ENCODE results near the gene CNOT8.

CNOT8 gene

DNA sequence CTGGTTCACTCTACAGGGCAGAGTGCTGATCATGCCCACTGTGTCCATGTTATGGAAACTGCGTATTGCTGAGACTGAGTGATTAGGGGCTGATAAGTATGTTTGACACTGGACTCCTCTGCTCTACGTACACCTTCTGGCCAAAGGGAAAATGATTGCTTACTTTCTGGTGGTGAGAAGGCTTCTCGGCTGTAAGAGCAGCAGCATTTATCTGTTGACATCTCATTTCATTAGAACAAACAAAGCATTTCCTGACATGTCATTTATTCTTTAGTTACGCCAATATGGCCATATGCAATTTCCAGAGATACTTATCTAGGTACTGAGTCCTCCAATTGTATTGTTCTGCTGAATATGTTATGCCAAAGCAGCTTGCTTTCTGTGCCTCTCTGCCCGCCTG is 13.6 kb upstream of the CNOT8 start:
- ChIA-PET CTCF (interaction anchor here (0.6 to 0.7 kb wide), 2 partner anchors 12 to 24 kb away, joined by 3 to 4 read pairs; no protein-coding TSS in a partner anchor), POLR2A (no interaction called here)
- TF ChIP-seq TARDBP (IDR thresholded peaks at IDR 0.05) (no peak), HDGF (IDR thresholded peaks at IDR 0.05; ENCODE audit: borderline replicate concordance) (no peak), NFRKB (IDR thresholded peaks at IDR 0.05) (no peak), ZNF384 (IDR thresholded peaks at IDR 0.05) (no peak), FOXM1 (IDR thresholded peaks at IDR 0.05; ENCODE audit: borderline replicate concordance) (no peak), ELF4 (IDR thresholded peaks at IDR 0.05) (no peak), ARNT (IDR thresholded peaks at IDR 0.05) (no peak), FOXA1 (IDR thresholded peaks at IDR 0.05) (no peak), BHLHE40 (IDR thresholded peaks at IDR 0.05; ENCODE audit: borderline replicate concordance) (no peak), CTBP1 (IDR thresholded peaks at IDR 0.05; ENCODE audit: borderline replicate concordance) (no peak), FOXK2 (IDR thresholded peaks at IDR 0.05) (no peak), SP1 (IDR thresholded peaks at IDR 0.05) (no peak), SUZ12 (IDR thresholded peaks at IDR 0.05) (no peak), L3MBTL2 (conservative IDR thresholded peaks at IDR 0.05) (no peak), LEF1 (IDR thresholded peaks at IDR 0.05; ENCODE audit: borderline replicate concordance) (no peak)
- TF ChIP-seq, protein P1, sequence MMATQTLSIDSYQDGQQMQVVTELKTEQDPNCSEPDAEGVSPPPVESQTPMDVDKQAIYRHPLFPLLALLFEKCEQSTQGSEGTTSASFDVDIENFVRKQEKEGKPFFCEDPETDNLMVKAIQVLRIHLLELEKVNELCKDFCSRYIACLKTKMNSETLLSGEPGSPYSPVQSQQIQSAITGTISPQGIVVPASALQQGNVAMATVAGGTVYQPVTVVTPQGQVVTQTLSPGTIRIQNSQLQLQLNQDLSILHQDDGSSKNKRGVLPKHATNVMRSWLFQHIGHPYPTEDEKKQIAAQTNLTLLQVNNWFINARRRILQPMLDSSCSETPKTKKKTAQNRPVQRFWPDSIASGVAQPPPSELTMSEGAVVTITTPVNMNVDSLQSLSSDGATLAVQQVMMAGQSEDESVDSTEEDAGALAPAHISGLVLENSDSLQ (IDR thresholded peaks at IDR 0.05), result no peak
- no peak for DNase-seq (ENCODE audit: extremely low spot score)

DNA sequence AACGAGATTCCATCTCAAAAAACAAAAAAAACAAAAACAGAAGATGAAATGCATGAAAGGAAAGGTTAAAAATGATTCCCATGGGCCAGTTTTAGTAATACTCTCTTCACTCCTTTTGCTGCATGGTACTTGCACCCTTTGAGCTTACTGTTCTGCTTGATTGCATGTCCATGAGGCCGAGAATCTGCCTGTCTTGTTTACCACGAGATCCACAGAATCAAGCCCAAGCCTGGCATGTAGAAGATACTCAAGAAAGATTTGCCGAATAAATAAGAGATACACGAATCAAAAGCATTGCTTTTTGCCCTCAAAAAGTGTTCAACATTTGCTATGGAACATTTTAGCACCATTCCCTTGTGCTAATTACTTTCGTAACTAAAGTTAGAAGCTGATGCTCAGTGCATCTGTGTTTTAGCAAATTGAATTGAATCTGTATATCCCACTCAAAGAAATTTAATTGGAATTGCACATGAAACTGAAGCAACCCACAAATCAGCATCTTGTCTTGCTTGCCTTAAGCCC is 9.1 kb upstream of the CNOT8 start:
- POLR2A ChIA-PET, result interaction anchor here (1.9 to 2.2 kb wide), 2 partner anchors 8 to 9 kb away, joined by 7 to 8 read pairs; partner anchors contain the start of gene CNOT8

DNA sequence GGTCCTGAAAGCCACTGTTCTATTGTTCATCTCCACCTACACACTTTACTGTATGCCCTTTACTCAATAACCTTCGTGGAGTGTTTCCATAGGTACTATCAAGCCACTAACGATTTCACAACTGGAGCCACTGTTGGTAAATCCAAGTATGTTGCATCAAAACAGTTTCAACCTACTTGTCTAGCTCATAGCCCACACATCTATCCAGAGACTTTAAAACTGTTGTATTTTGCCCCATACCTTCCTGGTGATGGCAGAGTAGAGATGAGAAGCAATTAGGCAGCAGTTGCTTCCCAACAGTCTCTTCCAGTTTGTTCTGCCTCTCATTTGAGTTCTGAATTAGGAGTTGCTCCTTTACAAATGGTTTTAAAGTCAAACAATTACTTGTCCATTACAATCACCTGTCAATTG is 8.6 kb upstream of the CNOT8 start:
- POLR2A ChIA-PET, result interaction anchor here (1.0 to 2.2 kb wide), 3 partner anchors 8 to 12 kb away, joined by 3 to 8 read pairs (median 7); partner anchors contain the start of gene CNOT8
- CTCF ChIA-PET, result no interaction called here
- no peak for TF ChIP-seq FOXM1 (IDR thresholded peaks at IDR 0.05; ENCODE audit: borderline replicate concordance)
- no peak for TF ChIP-seq ELF4 (IDR thresholded peaks at IDR 0.05)
- TF ChIP-seq FOXK2 (IDR thresholded peaks at IDR 0.05), result no peak
- no peak for TF ChIP-seq L3MBTL2 (conservative IDR thresholded peaks at IDR 0.05)
- DNase-seq (ENCODE audit: extremely low spot score), result no peak

More for the DNA sequence above, 9.1 kb upstream of the CNOT8 start:
- TF ChIP-seq L3MBTL2 (conservative IDR thresholded peaks at IDR 0.05), result no peak
- no peak for TF ChIP-seq HDGF (IDR thresholded peaks at IDR 0.05; ENCODE audit: borderline replicate concordance)
- TF ChIP-seq LEF1 (IDR thresholded peaks at IDR 0.05; ENCODE audit: borderline replicate concordance), result no peak
- no peak for TF ChIP-seq FOXA1 (IDR thresholded peaks at IDR 0.05)
- no peak for TF ChIP-seq BHLHE40 (IDR thresholded peaks at IDR 0.05; ENCODE audit: borderline replicate concordance)
- no peak for TF ChIP-seq CTBP1 (IDR thresholded peaks at IDR 0.05; ENCODE audit: borderline replicate concordance)
- TF ChIP-seq ZNF384 (IDR thresholded peaks at IDR 0.05), result no peak
- no peak for TF ChIP-seq SP1 (IDR thresholded peaks at IDR 0.05)
- no peak for DNase-seq (ENCODE audit: extremely low spot score)
- CTCF ChIA-PET, result interaction anchor here (1.0 kb wide), 1 partner anchor 207 kb away, joined by 3 read pairs; no protein-coding TSS in a partner anchor

DNA sequence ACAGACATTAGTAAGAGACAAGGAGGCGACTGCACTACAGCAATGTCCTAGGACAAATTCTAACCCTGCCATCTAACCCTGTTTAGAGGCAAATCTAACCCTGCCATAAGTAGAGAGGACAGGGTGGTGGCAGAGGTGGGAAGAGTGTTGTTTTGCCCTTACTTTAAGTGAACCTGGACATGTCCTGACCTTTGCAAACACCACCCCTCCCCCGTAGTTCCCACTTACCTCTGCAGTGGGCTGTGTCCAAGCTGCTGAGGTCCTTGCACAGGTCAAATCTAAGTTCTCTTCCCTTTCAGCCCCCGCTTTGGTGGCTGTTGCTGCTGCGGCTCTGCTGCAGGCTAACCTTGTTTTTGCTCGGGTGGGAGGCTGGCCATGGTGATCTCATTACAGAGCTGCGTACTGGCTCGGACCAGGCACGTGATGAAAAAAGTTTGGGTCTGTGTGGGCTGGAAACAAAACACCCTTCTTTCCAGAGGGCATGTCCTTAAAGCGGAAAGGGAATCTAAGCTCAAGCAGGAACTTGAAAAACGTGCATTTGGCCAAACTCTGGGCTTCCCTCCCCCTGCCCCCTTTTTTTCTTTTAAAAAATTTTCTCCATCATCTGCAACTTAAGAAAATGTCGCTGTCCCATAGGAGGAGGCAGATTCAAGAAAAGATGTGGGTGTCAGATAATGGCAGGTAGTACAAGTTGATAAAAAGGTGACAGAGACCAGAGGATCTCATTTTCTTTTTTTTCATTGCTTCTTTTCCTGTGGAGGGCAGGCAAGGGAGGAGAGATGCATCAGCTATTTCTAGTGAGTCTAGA is 8.0 kb upstream of the CNOT8 start, which contains the start of gene FAXDC2:
Gene FAXDC2, minus strand, starts transcription at position 349 of the 808 bp plus-strand sequence. CDS start 12,425 bp downstream, outside the sequence.
- TF ChIP-seq L3MBTL2 (conservative IDR thresholded peaks at IDR 0.05) (peak; percentile 13; the same call in 1 of the 2 replicates), FOXM1 (IDR thresholded peaks at IDR 0.05; ENCODE audit: borderline replicate concordance) (no peak), NFRKB (IDR thresholded peaks at IDR 0.05) (no peak)
- ChIA-PET POLR2A (interaction anchor here (0.9 to 1.9 kb wide), 9 partner anchors 8 to 88 kb away, joined by 3 to 7 read pairs (median 3); partner anchors contain the start of genes CNOT8 and GEMIN5), CTCF (no interaction called here)
- DNase-seq (ENCODE audit: extremely low spot score), result peak; percentile 63

DNA sequence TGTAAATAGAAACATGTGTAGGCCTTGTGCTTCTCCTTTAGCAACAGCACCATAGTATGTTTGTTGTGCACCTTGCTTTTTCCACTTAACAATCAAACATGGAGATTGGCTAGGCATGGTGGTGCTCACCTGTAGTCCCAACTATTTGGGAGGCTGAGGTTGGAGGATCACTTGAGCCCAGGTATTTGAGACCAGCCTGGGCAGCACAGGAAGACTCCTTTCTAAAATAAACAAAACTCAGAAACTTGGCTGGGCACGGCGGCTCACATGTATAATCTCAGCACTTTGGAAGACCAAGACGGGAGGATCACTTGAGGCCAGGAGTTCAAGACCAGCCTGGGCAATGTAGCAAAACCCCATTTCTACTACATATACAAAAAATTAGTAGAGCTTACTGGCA is 7.1 kb upstream of the CNOT8 start:
- CTCF ChIA-PET, result no interaction called here
- DNase-seq (ENCODE audit: extremely low spot score), result no peak
- no peak for TF ChIP-seq FOXM1 (IDR thresholded peaks at IDR 0.05; ENCODE audit: borderline replicate concordance)
- no peak for TF ChIP-seq TARDBP (IDR thresholded peaks at IDR 0.05)
- no peak for TF ChIP-seq BHLHE40 (IDR thresholded peaks at IDR 0.05; ENCODE audit: borderline replicate concordance)
- no peak for TF ChIP-seq ARNT (IDR thresholded peaks at IDR 0.05)
- no peak for TF ChIP-seq ELF4 (IDR thresholded peaks at IDR 0.05)
- no peak for TF ChIP-seq L3MBTL2 (conservative IDR thresholded peaks at IDR 0.05)
- no peak for TF ChIP-seq LEF1 (IDR thresholded peaks at IDR 0.05; ENCODE audit: borderline replicate concordance)
- no peak for TF ChIP-seq HDGF (IDR thresholded peaks at IDR 0.05; ENCODE audit: borderline replicate concordance)
- TF ChIP-seq ZNF384 (IDR thresholded peaks at IDR 0.05), result no peak
- no peak for TF ChIP-seq SUZ12 (IDR thresholded peaks at IDR 0.05)
- no peak for TF ChIP-seq SP1 (IDR thresholded peaks at IDR 0.05)
- POLR2A ChIA-PET, result interaction anchor here (1.0 to 1.9 kb wide), 5 partner anchors 8 to 87 kb away, joined by 3 to 7 read pairs (median 4); partner anchors contain the start of gene GEMIN5

DNA sequence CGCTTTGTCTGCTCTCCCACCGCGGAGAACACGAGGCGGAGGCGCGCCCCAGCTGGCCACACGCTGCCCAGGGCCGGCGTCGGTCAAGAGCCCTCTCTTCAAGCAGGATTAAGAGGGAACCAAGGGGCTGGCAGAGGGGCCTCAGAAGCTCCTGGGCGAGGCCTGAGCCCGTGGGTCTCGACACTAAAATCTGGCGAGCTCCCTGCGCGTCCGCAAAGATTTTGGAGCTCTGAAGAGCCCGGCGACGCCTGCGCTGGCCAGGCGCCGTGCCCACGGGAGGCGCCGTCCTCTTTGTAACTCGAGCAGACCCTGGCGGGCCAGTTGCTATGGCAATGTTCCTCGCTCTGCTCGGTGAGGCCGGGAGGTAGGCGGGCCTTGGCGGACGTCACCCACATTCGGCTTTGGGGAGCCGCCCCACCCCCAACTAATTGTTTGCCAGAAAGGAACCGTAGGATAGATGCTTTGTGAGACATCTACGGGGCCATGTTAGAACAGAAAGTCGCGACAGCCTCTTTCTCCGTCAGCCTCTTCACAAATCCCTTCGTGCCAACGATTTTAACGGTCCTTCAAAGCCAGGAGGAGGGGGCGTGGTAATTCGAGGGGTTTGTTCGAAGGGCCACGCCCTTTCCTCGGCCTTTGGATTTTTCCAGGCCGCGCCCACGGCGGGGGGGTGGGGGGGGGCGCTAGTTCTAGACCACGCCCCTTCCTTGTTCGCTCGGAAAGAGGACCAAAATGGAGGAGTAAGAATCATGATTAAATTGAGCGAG is 714 bp upstream of the CNOT8 start:
- CTCF ChIA-PET, result interaction anchor here (0.6 to 1.3 kb wide), 3 partner anchors 12 to 207 kb away, joined by 3 to 4 read pairs (median 4); no protein-coding TSS in a partner anchor

More for the DNA sequence above, 714 bp upstream of the CNOT8 start:
- TF ChIP-seq FOXA1 (IDR thresholded peaks at IDR 0.05) (no peak), CTBP1 (IDR thresholded peaks at IDR 0.05; ENCODE audit: borderline replicate concordance) (no peak), L3MBTL2 (conservative IDR thresholded peaks at IDR 0.05) (peak; percentile 86), SUZ12 (IDR thresholded peaks at IDR 0.05) (no peak), SP1 (IDR thresholded peaks at IDR 0.05) (no peak), FOXM1 (IDR thresholded peaks at IDR 0.05; ENCODE audit: borderline replicate concordance) (peak; percentile 92), ZNF384 (IDR thresholded peaks at IDR 0.05) (no peak), NFRKB (IDR thresholded peaks at IDR 0.05) (no peak)
- TF ChIP-seq, protein P1 (IDR thresholded peaks at IDR 0.05), result no peak
- peak; percentile 83 for DNase-seq (ENCODE audit: extremely low spot score)
- POLR2A ChIA-PET, result interaction anchor here (0.9 to 2.5 kb wide), 20 partner anchors 7 to 203 kb away, joined by 3 to 14 read pairs (median 4); partner anchors contain the start of genes FAXDC2 and GEMIN5

All from HEK293T (cell line).